ENCODE measurements around the gene COL4A3. TPM values are rescaled to one million over a fixed set of nuclear protein-coding genes. Genes with fewer than 3 reads are reported as not detected.

The COL4A3 gene
- total RNA-seq, 1 donor, result not detected

DNA sequence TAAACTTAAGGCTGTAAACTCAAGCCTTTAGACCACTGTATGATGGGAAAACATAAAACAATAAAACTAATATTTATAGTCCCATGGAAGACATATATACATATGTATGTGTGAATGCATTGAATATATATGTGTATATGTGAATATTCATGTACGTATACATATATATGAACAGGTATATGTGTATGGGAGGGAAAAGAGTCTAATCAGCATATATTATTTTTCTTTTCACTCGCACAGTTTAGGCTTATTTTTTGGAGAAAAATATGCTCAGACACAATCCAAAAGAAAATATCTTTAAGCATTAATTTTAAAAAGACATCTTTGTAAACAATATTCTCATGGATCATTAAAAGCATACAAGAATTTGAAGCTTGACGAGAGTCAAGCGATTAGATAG lies 23.1 kb upstream of the COL4A3 start:
- no peak overlapping the region for H3K27ac ChIP-seq (ENCODE audit: low read depth, low read length)
- H3K4me3 ChIP-seq (ENCODE audit: insufficient read depth, low read length), result no peak overlapping the region
- DNase-seq (ENCODE audit: insufficient read length, low spot score, missing footprints), result no peak
- no peaks in the 10 kb centered on the region for H4K20me1 ChIP-seq (ENCODE audit: insufficient read depth, low read length)
- TF ChIP-seq CTCF (IDR thresholded peaks at IDR 0.05; ENCODE audit: extremely low read depth, low read depth, low read length), result no peak
- H3K4me1 ChIP-seq (ENCODE audit: insufficient read depth, low read length), result no peaks in the 10 kb centered on the region
- no peaks in the 10 kb centered on the region for H3K36me3 ChIP-seq (ENCODE audit: insufficient read depth, low read length)
- no peaks in the 10 kb centered on the region for H3K9me3 ChIP-seq (ENCODE audit: low read depth, low read length)
- H3K79me2 ChIP-seq (ENCODE audit: insufficient read depth, low read length), result no peaks in the 10 kb centered on the region
- H3K27me3 ChIP-seq (ENCODE audit: insufficient read depth, low read length), result no peaks in the 10 kb centered on the region
- H2AFZ ChIP-seq (ENCODE audit: low read length), result no peak overlapping the region
- no peak overlapping the region for H3K4me2 ChIP-seq (ENCODE audit: insufficient read depth, low read length)

GRCh38 chr2:227143895-227144294 lies 20.5 kb upstream of the COL4A3 start:
- Histone ChIP-seq H3K27me3 (ENCODE audit: insufficient read depth, low read length) (no peaks in the 10 kb centered on the region), H2AFZ (ENCODE audit: low read length) (no peak overlapping the region), H3K27ac (ENCODE audit: low read depth, low read length) (no peak overlapping the region), H3K4me3 (ENCODE audit: insufficient read depth, low read length) (no peak overlapping the region), H3K79me2 (ENCODE audit: insufficient read depth, low read length) (no peaks in the 10 kb centered on the region), H3K4me1 (ENCODE audit: insufficient read depth, low read length) (peaks cover 5% of the 10 kb centered on the region), H4K20me1 (ENCODE audit: insufficient read depth, low read length) (no peaks in the 10 kb centered on the region), H3K36me3 (ENCODE audit: insufficient read depth, low read length) (no peaks in the 10 kb centered on the region), H3K4me2 (ENCODE audit: insufficient read depth, low read length) (no peak overlapping the region), H3K9me3 (ENCODE audit: low read depth, low read length) (no peaks in the 10 kb centered on the region)
- no peak for DNase-seq (ENCODE audit: insufficient read length, low spot score, missing footprints)
- no peak for TF ChIP-seq CTCF (IDR thresholded peaks at IDR 0.05; ENCODE audit: extremely low read depth, low read depth, low read length)

GRCh38 chr2:227146456-227146855 lies 18.0 kb upstream of the COL4A3 start:
- no peak for TF ChIP-seq CTCF (IDR thresholded peaks at IDR 0.05; ENCODE audit: extremely low read depth, low read depth, low read length)
- H3K4me1 ChIP-seq (ENCODE audit: insufficient read depth, low read length), result peaks cover 5% of the 10 kb centered on the region
- H2AFZ ChIP-seq (ENCODE audit: low read length), result no peak overlapping the region
- no peaks in the 10 kb centered on the region for H3K27me3 ChIP-seq (ENCODE audit: insufficient read depth, low read length)
- H3K79me2 ChIP-seq (ENCODE audit: insufficient read depth, low read length), result no peaks in the 10 kb centered on the region
- H3K36me3 ChIP-seq (ENCODE audit: insufficient read depth, low read length), result no peaks in the 10 kb centered on the region
- no peak overlapping the region for H3K27ac ChIP-seq (ENCODE audit: low read depth, low read length)
- H3K4me3 ChIP-seq (ENCODE audit: insufficient read depth, low read length), result no peak overlapping the region
- H4K20me1 ChIP-seq (ENCODE audit: insufficient read depth, low read length), result no peaks in the 10 kb centered on the region
- no peak overlapping the region for H3K4me2 ChIP-seq (ENCODE audit: insufficient read depth, low read length)
- H3K9me3 ChIP-seq (ENCODE audit: low read depth, low read length), result no peaks in the 10 kb centered on the region
- peak; percentile 34 for DNase-seq (ENCODE audit: insufficient read length, low spot score, missing footprints)

GRCh38 chr2:227147023-227147422 lies 17.4 kb upstream of the COL4A3 start:
- Histone ChIP-seq H3K36me3 (ENCODE audit: insufficient read depth, low read length) (no peaks in the 10 kb centered on the region), H3K27me3 (ENCODE audit: insufficient read depth, low read length) (no peaks in the 10 kb centered on the region), H3K27ac (ENCODE audit: low read depth, low read length) (no peak overlapping the region), H3K4me3 (ENCODE audit: insufficient read depth, low read length) (no peak overlapping the region), H3K9me3 (ENCODE audit: low read depth, low read length) (no peaks in the 10 kb centered on the region), H4K20me1 (ENCODE audit: insufficient read depth, low read length) (no peaks in the 10 kb centered on the region), H2AFZ (ENCODE audit: low read length) (no peak overlapping the region), H3K79me2 (ENCODE audit: insufficient read depth, low read length) (no peaks in the 10 kb centered on the region), H3K4me2 (ENCODE audit: insufficient read depth, low read length) (peak overlapping the region; percentile 22), H3K4me1 (ENCODE audit: insufficient read depth, low read length) (peaks cover 5% of the 10 kb centered on the region)
- TF ChIP-seq CTCF (IDR thresholded peaks at IDR 0.05; ENCODE audit: extremely low read depth, low read depth, low read length), result no peak
- DNase-seq (ENCODE audit: insufficient read length, low spot score, missing footprints), result no peak

Data from osteoblast (primary cell).